A549 (cell line): ENCODE results near the gene DLG4.

Experiments used
- FOSB ChIP-seq: fragments of 250-450 bp; sonication (Bioruptor Pico); IDR thresholded peaks from 2 replicates; pipeline ENCODE4 v1.5.0; 2020; ENCODE audit warnings: mild to moderate bottlenecking, moderate library complexity
- MAFK ChIP-seq: fragments of 450-650 bp; IDR thresholded peaks from 2 replicates; pipeline ENCODE4 v1.6.1; 2014; ENCODE audit not compliant: partially characterized antibody
- PHF8 ChIP-seq: fragments of 200-600 bp; sonication (generic); IDR thresholded peaks from 2 replicates; pipeline ENCODE4 v1.6.1; 2016; ENCODE audit warnings: low read depth, mild to moderate bottlenecking, antibody characterized with exemption, moderate library complexity, borderline replicate concordance
- POLR2A ChIP-seq: IDR thresholded peaks from 2 replicates; pipeline ENCODE4 v1.6.1; 2012; ENCODE audit warnings: mild to moderate bottlenecking, low read length
- RFX5 ChIP-seq: fragments of 450-650 bp; IDR thresholded peaks from 2 replicates; pipeline ENCODE4 v1.7.1; 2014; ENCODE audit warnings: antibody characterized with exemption, mild to moderate bottlenecking, moderate library complexity
- TP53 ChIP-seq: fragments of 250-450 bp; sonication (Bioruptor Pico); IDR thresholded peaks from 2 replicates; pipeline ENCODE4 v1.5.0; 2021; ENCODE audit warnings: mild to moderate bottlenecking, moderate library complexity
- USF2 ChIP-seq: fragments of 450-650 bp; IDR thresholded peaks from 2 replicates; pipeline ENCODE4 v1.6.1; 2014; ENCODE audit warnings: antibody characterized with exemption
- ZC3H11A ChIP-seq: fragments of 450-650 bp; IDR thresholded peaks from 2 replicates; pipeline ENCODE4 v1.6.1; 2014; ENCODE audit warnings: antibody characterized with exemption, mild to moderate bottlenecking
- ZSCAN20 ChIP-seq: fragments of 250-450 bp; sonication (Bioruptor Pico); IDR thresholded peaks from 2 replicates; pipeline ENCODE4 v1.8.0; 2022; ENCODE audit warnings: mild to moderate bottlenecking, moderate library complexity
- TF ChIP-seq, protein P1 (sequence below): fragments of >200 bp; sonication (Bioruptor Twin); formaldehyde crosslinking; IDR thresholded peaks from 3 replicates; pipeline ENCODE4 v1.5.1; 2016
- TF ChIP-seq, protein P2 (sequence below): fragments of 200-600 bp; sonication (generic); IDR thresholded peaks from 2 replicates; pipeline ENCODE4 v1.6.1; 2016; ENCODE audit warnings: antibody characterized with exemption, mild to moderate bottlenecking, moderate library complexity

DNA sequence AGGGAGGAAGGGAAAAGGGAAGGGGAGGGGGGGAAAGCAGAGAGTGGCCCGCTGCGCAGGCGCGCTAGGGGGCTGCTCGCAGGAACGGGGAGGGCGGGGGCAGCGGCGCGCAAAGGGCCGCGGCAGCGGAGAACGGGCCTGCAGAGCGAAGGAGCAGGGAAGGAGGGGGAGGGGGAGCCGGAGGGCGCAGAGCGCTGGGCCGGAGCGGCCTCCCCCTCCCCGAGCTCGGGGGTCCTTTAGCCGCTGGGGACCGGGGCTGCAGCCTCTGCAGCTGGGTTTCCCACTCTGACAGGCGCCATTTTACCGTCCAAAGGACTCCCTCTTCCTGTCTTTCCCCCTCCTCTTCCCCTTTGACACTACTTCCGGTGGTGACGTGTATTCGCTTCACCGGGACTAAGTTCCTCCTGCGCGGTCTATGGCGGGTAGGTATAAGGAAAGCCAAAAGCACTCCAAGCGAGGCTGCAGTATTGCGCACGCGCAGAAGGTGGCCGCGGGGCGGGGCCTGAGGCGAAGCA lies 32.1 kb upstream of the DLG4 start, which contains the start of gene CTDNEP1:
- TF ChIP-seq, protein P1, sequence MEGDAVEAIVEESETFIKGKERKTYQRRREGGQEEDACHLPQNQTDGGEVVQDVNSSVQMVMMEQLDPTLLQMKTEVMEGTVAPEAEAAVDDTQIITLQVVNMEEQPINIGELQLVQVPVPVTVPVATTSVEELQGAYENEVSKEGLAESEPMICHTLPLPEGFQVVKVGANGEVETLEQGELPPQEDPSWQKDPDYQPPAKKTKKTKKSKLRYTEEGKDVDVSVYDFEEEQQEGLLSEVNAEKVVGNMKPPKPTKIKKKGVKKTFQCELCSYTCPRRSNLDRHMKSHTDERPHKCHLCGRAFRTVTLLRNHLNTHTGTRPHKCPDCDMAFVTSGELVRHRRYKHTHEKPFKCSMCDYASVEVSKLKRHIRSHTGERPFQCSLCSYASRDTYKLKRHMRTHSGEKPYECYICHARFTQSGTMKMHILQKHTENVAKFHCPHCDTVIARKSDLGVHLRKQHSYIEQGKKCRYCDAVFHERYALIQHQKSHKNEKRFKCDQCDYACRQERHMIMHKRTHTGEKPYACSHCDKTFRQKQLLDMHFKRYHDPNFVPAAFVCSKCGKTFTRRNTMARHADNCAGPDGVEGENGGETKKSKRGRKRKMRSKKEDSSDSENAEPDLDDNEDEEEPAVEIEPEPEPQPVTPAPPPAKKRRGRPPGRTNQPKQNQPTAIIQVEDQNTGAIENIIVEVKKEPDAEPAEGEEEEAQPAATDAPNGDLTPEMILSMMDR: no peak
- TF ChIP-seq RFX5: no peak
- no peak for TF ChIP-seq TP53
- TF ChIP-seq FOSB (CRISPR knock-in tag): no peak
- no peak for TF ChIP-seq MAFK
- no peak for TF ChIP-seq USF2
- TF ChIP-seq PHF8: no peak
- peak; percentile 60 for TF ChIP-seq POLR2A
- TF ChIP-seq, protein P2, sequence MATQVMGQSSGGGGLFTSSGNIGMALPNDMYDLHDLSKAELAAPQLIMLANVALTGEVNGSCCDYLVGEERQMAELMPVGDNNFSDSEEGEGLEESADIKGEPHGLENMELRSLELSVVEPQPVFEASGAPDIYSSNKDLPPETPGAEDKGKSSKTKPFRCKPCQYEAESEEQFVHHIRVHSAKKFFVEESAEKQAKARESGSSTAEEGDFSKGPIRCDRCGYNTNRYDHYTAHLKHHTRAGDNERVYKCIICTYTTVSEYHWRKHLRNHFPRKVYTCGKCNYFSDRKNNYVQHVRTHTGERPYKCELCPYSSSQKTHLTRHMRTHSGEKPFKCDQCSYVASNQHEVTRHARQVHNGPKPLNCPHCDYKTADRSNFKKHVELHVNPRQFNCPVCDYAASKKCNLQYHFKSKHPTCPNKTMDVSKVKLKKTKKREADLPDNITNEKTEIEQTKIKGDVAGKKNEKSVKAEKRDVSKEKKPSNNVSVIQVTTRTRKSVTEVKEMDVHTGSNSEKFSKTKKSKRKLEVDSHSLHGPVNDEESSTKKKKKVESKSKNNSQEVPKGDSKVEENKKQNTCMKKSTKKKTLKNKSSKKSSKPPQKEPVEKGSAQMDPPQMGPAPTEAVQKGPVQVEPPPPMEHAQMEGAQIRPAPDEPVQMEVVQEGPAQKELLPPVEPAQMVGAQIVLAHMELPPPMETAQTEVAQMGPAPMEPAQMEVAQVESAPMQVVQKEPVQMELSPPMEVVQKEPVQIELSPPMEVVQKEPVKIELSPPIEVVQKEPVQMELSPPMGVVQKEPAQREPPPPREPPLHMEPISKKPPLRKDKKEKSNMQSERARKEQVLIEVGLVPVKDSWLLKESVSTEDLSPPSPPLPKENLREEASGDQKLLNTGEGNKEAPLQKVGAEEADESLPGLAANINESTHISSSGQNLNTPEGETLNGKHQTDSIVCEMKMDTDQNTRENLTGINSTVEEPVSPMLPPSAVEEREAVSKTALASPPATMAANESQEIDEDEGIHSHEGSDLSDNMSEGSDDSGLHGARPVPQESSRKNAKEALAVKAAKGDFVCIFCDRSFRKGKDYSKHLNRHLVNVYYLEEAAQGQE: no peak
- no peak for TF ChIP-seq ZC3H11A
- no peak for TF ChIP-seq ZSCAN20 (CRISPR knock-in tag)
